Lower lobe of right lung (tissue), 2 donors: ENCODE data around the gene CISH. TPM values are rescaled to one million over a fixed set of nuclear protein-coding genes. Genes with fewer than 3 reads are reported as not detected.
A peak's percentile ranks its signal among the peaks of the same experiment; 100 is the strongest.

Experiments used
- ATAC-seq, 2 donors: fragments of 200-7000 bp; cut with Tn5 transposase; one replicate each; pipeline ENCODE4 v1.9.1; 2020 to 2022; ENCODE audit warnings: mild to moderate bottlenecking in 2 of 2, moderate library complexity in 2 of 2
- DNase-seq: peaks from one replicate; pipeline ENCODE4 v3.0.0-alpha.2; 2020
- H3K27ac ChIP-seq: fragments of 200-600 bp; one replicate; pipeline ENCODE4 v1.8.0; 2022
- H3K27me3 ChIP-seq: fragments of 200-600 bp; one replicate; pipeline ENCODE4 v1.8.0; 2022; ENCODE audit warnings: low read depth
- H3K36me3 ChIP-seq: fragments of 200-600 bp; one replicate; pipeline ENCODE4 v1.8.0; 2022; ENCODE audit warnings: mild to moderate bottlenecking
- H3K4me1 ChIP-seq: fragments of 200-600 bp; one replicate; pipeline ENCODE4 v1.8.0; 2022
- H3K4me3 ChIP-seq: fragments of 200-600 bp; one replicate; pipeline ENCODE4 v1.8.0; 2022; ENCODE audit warnings: mild to moderate bottlenecking
- H3K9me3 ChIP-seq: fragments of 200-600 bp; one replicate; pipeline ENCODE4 v1.8.0; 2022
- intact Hi-C: fragments of 100-400 bp; cut with DNase I; formaldehyde crosslinking; loops from one replicate; pipeline ENCODE4 v1.11.0; 2022
- total RNA-seq: library from RNA; stranded (reverse); fragmentation: NEBNext Ultra II Directional; extraction: Animal tissue kit (Norgen Biotek cat#: 25700); gene quantifications from one replicate; pipeline ENCODE4 v1.2.1, GENCODE V29; 2021
- TF ChIP-seq, protein P1 (sequence below): fragments of 200-600 bp; IDR thresholded peaks from one replicate; pipeline ENCODE4 v1.8.0; 2022; ENCODE audit warnings: antibody characterized with exemption, mild to moderate bottlenecking
- donor health status: DM: no; HTN: yes; CAD: no; lungs with severe emphysema.

The CISH gene
- total RNA-seq, 1 donor from 2014 or later, result 48.8 TPM

DNA sequence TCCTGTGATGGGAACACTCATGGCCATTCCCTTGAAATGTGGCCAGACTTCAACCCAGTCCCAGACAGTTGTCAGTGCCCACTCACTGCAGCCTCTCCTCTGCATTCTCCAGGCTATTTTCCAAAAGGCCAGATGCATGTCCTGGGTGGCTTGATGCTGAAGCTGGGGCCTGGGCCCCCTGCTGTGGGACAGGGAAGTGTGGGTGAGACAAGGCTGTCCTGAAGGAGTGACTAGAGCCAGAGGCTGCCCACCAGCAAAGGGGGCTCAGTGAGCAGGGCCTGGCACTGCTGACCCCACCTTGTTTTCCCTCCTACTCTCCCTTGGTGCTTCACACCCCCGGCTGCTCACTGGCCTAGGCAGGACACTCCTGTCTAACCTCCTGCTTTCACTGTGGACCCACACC is 11.9 kb downstream of the CISH start:
- peaks cover 64% of the 10 kb centered on the region for H3K4me1 ChIP-seq
- ATAC-seq, result no peak
- H3K36me3 ChIP-seq, result peaks cover 10% of the 10 kb centered on the region
- TF ChIP-seq, protein P1, sequence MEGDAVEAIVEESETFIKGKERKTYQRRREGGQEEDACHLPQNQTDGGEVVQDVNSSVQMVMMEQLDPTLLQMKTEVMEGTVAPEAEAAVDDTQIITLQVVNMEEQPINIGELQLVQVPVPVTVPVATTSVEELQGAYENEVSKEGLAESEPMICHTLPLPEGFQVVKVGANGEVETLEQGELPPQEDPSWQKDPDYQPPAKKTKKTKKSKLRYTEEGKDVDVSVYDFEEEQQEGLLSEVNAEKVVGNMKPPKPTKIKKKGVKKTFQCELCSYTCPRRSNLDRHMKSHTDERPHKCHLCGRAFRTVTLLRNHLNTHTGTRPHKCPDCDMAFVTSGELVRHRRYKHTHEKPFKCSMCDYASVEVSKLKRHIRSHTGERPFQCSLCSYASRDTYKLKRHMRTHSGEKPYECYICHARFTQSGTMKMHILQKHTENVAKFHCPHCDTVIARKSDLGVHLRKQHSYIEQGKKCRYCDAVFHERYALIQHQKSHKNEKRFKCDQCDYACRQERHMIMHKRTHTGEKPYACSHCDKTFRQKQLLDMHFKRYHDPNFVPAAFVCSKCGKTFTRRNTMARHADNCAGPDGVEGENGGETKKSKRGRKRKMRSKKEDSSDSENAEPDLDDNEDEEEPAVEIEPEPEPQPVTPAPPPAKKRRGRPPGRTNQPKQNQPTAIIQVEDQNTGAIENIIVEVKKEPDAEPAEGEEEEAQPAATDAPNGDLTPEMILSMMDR, result no peak
- no peaks in the 10 kb centered on the region for H3K27me3 ChIP-seq
- H3K9me3 ChIP-seq, result no peaks in the 10 kb centered on the region
- H3K27ac ChIP-seq, result peak overlapping the region; percentile 94
- DNase-seq, result no peak
- intact Hi-C loops, result no loop called here
- no peak overlapping the region for H3K4me3 ChIP-seq

DNA sequence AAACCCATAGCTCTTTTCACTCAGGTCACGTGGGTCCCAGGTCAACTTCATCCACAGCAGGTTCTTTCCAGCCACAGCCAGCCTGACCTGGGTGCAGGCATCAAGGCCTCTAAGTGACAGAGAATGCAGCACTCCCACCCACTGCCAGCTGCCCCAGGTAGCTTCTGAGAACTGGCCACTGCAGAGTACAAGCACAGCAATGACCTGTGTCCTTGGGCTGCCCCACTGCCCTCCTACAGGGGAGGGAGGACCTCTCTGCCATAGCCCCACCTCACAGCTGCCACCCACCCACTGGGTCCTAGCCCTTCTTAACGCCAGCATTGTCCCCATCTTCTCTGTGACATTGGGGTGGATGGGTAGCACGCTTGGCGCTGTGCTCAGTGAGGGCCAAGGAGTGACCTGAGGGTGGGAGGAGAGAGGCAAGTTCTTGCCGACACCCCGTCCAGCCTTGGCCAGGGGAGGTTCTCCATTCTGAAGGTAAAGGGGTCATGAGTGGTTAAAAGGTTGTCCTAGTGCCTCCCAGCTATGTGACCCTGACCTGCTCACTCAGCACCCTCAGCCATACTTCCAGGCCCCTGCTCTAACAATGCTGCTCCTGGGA is 12.4 kb downstream of the CISH start:
- H3K4me1 ChIP-seq, result peaks cover 60% of the 10 kb centered on the region
- intact Hi-C loops, result no loop called here
- DNase-seq, result no peak

DNA sequence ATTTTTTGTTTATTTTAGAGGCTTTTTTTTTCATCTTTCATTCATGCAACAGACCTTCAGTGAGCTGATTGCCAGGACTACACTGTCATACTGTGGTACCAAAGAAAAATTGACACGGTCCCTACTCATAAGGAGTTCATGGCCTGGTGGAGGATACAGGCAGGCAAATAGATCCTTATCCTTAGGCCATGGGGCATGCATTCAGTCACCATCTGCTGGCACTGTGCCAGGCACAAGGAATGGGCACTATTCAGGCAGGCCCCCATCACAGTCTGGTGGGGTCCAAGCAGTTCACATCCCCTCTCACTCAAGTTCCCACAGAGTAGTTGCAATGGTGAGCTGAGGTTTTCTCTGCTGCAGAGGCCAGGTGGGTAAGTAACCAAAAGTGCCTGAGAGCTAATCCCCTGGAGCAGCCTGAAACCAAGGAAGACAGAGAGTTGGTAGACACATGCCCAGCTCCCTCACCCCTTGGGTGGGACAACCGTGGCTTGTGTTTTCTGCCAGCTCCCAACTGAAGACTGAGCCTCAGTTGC is 17.3 kb downstream of the CISH start:
- H3K9me3 ChIP-seq, result no peaks in the 10 kb centered on the region
- intact Hi-C loops, result no loop called here
- TF ChIP-seq, protein P1, result no peak
- no peaks in the 10 kb centered on the region for H3K27me3 ChIP-seq
- no peak for ATAC-seq
- H3K27ac ChIP-seq, result no peak overlapping the region
- H3K4me1 ChIP-seq, result peaks cover 58% of the 10 kb centered on the region
- no peak overlapping the region for H3K4me3 ChIP-seq
- no peaks in the 10 kb centered on the region for H3K36me3 ChIP-seq
- DNase-seq, result no peak

More for the DNA sequence above, 12.4 kb downstream of the CISH start:
- no peaks in the 10 kb centered on the region for H3K27me3 ChIP-seq
- no peak overlapping the region for H3K4me3 ChIP-seq
- peaks cover 5% of the 10 kb centered on the region for H3K36me3 ChIP-seq
- H3K27ac ChIP-seq, result peak overlapping the region; percentile 94
- no peaks in the 10 kb centered on the region for H3K9me3 ChIP-seq
- TF ChIP-seq, protein P1, result no peak
- ATAC-seq, result no peak

DNA sequence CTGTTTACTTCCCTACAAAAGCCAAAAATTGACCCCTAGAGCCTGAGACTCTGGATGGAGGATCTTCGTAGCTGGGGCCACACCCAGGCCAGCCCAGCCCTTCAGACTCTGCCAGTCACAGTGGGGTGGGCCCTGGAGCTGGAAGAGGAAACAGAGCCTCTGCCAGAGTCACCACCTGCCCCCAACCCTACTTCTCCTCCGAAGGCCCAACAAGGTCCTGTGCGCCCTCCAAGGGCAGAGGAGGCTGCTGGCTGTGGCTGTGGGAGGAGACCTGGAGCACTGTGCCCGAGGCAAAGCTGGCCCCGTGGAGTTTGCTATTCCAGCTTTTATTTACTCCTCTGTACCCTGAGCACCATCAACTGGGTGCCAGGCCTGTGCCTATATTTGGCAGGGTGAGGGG is 19.0 kb downstream of the CISH start:
- intact Hi-C loops, result no loop called here
- H3K4me1 ChIP-seq, result peaks cover 62% of the 10 kb centered on the region
- peak overlapping the region; percentile 71 for H3K27ac ChIP-seq
- ATAC-seq (peak; percentile 59 to 74), DNase-seq (peak; percentile 75)
- H3K27me3 ChIP-seq, result no peaks in the 10 kb centered on the region
- no peaks in the 10 kb centered on the region for H3K9me3 ChIP-seq
- TF ChIP-seq, protein P1, result no peak
- peak overlapping the region; percentile 6 for H3K4me3 ChIP-seq
- no peaks in the 10 kb centered on the region for H3K36me3 ChIP-seq

DNA sequence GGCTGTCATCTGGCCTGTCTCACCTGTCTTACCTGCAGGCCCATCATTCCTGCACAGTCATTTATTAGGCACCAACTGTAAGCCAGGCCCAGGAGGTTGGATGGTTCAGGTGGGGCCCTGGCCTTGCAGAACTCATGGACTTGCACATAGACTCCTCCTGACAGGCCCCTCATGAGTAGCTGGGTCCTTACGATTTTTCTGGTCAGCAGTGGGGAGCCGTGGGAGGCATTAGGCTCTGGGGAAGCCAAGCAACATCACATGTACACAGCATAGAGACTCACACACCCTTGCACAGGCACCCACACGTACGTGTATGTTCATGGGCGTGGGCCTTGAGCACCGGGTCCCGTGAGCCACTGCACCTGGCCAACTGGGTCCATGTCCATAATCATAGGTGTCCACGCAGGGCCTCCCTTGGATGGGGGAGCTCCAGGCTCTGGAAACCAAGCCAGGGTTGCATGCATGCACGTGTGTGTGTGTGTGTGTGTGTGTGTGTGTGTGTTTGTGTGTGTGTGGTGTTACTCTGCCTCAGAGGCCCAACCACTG is 20.3 kb downstream of the CISH start:
- H3K9me3 ChIP-seq, result no peaks in the 10 kb centered on the region
- H3K4me1 ChIP-seq, result peaks cover 62% of the 10 kb centered on the region
- ATAC-seq, result peak; percentile 4 to 5
- no peak for DNase-seq
- no peaks in the 10 kb centered on the region for H3K36me3 ChIP-seq
- H3K27me3 ChIP-seq, result no peaks in the 10 kb centered on the region
- H3K27ac ChIP-seq, result peak overlapping the region; percentile 86
- TF ChIP-seq, protein P1, result no peak
- intact Hi-C loops, result no loop called here
- H3K4me3 ChIP-seq, result no peak overlapping the region
